Brain microvascular endothelial cell (primary cell): ENCODE measurements around the gene SESTD1.

Experiments
- DNase-seq: peaks from one replicate; pipeline ENCODE4 v3.0.0-alpha.2; 2020
- H3K27ac ChIP-seq: fragments of 250-450 bp; sonication (Bioruptor Pico); 2 replicates; pipeline ENCODE4 v1.5.1; 2020; ENCODE audit warnings: mild to moderate bottlenecking, moderate library complexity
- H3K27me3 ChIP-seq: fragments of 250-450 bp; sonication (Bioruptor Pico); replicated peaks from 2 replicates; pipeline ENCODE4 v1.5.1; 2020; ENCODE audit warnings: mild to moderate bottlenecking
- H3K36me3 ChIP-seq: fragments of 250-450 bp; sonication (Bioruptor Pico); replicated peaks from 2 replicates; pipeline ENCODE4 v1.5.1; 2020; ENCODE audit warnings: mild to moderate bottlenecking
- H3K4me3 ChIP-seq: 2 replicates; pipeline ENCODE4 v1.5.1; 2011; ENCODE audit warnings: low read depth, mild to moderate bottlenecking, control low read depth, low read length, moderate library complexity
- in situ Hi-C: cut with HindIII; loops from 2 replicates; pipeline ENCODE4 v1.10.0; 2017; ENCODE audit warnings: low sequenced_read_pairs, low pct_ligation_motif_present
- TF ChIP-seq, protein P1 (sequence below): IDR thresholded peaks from 2 replicates; pipeline ENCODE4 v1.5.1; 2011; ENCODE audit warnings: low read depth, mild to moderate bottlenecking, moderate library complexity, low read length, control low read depth, inconsistent platforms; ENCODE audit errors: missing control alignments

The SESTD1 gene

DNA sequence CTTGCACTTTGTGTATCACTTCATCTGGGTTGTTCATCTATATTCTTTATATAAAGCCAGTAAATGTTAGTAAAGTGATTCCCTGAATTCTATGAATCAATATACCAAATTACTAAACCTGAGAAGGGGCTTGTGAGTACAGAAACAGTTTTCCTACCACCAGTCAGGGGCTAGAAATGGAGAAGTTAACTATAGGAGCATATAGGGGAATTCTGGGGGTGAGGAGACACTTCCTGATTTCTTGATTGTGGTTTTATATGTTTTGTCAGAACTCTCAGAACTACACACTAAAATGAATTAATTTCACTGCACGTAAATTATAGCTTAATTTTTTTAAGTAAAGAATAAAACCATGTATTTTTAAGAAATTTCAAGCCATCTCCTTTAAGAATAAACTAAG is 93.7 kb downstream of the SESTD1 start:
- no peak overlapping the region for H3K4me3 ChIP-seq

DNA sequence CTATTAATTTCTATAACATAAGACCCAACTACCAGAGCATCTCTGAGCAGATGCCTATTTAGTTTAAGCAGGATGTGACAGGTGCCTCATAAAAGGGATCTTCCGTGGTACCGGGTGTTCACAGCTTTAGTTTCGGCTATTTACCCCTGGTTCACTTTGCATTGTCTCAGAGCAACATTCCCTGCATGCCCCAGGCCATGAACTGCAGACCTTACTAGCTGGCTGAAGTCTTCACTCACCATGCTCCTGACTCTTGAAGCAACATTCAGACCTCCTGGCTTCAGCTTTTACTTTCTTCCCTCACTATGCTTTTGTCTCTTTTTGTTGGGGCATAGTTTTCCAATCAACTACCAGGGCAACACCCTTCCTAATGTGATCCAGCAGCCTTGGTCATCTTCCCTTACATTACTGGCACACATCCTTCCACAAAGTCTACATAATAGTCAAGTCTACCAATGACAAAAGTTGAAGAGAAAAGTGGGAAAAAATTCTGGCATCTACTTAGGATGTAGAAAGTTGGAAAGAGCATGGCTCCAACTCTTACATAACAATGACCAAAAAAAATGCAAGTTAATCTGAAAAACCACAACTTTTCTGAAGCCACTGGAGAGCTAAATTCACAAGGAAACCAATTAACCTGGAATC is 99.2 kb downstream of the SESTD1 start:
- no peaks in the 10 kb centered on the region for H3K36me3 ChIP-seq
- TF ChIP-seq, protein P1, sequence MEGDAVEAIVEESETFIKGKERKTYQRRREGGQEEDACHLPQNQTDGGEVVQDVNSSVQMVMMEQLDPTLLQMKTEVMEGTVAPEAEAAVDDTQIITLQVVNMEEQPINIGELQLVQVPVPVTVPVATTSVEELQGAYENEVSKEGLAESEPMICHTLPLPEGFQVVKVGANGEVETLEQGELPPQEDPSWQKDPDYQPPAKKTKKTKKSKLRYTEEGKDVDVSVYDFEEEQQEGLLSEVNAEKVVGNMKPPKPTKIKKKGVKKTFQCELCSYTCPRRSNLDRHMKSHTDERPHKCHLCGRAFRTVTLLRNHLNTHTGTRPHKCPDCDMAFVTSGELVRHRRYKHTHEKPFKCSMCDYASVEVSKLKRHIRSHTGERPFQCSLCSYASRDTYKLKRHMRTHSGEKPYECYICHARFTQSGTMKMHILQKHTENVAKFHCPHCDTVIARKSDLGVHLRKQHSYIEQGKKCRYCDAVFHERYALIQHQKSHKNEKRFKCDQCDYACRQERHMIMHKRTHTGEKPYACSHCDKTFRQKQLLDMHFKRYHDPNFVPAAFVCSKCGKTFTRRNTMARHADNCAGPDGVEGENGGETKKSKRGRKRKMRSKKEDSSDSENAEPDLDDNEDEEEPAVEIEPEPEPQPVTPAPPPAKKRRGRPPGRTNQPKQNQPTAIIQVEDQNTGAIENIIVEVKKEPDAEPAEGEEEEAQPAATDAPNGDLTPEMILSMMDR = no peak
- H3K27ac ChIP-seq = no peak overlapping the region
- H3K4me3 ChIP-seq = no peak overlapping the region
- DNase-seq = no peak
- in situ Hi-C loops = no loop called here
- H3K27me3 ChIP-seq = no peaks in the 10 kb centered on the region

More for the DNA sequence above, 93.7 kb downstream of the SESTD1 start:
- Histone ChIP-seq H3K36me3 (no peaks in the 10 kb centered on the region), H3K27ac (no peak overlapping the region), H3K27me3 (no peaks in the 10 kb centered on the region)
- in situ Hi-C loops = no loop called here
- no peak for DNase-seq
- TF ChIP-seq, protein P1 = no peak

GRCh38 chr2:179141206-179141605 is 123.4 kb downstream of the SESTD1 start:
- Histone ChIP-seq H3K4me3 (no peak overlapping the region), H3K27ac (no peak overlapping the region), H3K36me3 (peaks cover 11% of the 10 kb centered on the region), H3K27me3 (no peaks in the 10 kb centered on the region)
- DNase-seq = no peak
- TF ChIP-seq, protein P1 = no peak
- in situ Hi-C loops = no loop called here

DNA sequence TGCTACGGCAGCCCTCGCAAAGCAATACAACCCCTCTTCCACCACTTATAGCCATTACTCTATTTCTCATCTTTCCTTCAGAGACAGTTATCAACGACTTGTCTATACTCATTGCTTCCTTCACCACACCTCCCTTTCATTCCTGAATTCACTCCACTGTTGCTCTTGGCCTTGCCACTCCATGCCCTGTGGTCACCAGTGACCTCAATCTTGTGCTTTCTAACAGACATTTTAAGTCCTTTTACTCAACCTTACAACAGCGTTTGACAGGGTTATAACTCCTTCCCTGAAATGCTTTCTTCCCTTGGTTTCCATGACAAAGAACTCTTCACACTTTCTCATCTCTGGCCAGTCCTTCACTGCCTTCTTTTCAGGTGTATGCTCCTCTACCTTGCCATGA is 124.1 kb downstream of the SESTD1 start:
- DNase-seq = no peak
- peaks cover 11% of the 10 kb centered on the region for H3K36me3 ChIP-seq
- TF ChIP-seq, protein P1 = no peak
- no peak overlapping the region for H3K4me3 ChIP-seq
- no peaks in the 10 kb centered on the region for H3K27me3 ChIP-seq
- H3K27ac ChIP-seq = no peak overlapping the region
- in situ Hi-C loops = no loop called here

DNA sequence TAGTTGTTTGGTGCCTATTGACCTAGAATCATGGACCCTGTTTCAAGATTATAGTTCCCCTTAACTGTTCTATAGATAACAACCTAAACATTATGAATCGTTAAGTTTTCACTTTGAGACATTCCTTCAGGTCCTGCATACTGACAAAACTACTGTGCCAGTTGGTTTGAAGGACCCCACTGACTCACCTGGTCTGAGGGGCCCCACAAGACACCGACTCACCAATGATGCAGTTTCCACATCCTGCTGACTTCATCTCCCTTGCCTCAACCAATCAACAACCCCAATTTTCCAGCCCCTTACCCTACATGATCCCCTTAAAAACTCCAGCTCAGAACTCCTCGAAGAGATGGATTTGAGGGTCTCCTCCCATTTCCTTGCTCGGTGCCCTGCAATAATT is 125.1 kb downstream of the SESTD1 start:
- H3K27me3 ChIP-seq = no peaks in the 10 kb centered on the region
- no peak overlapping the region for H3K4me3 ChIP-seq
- in situ Hi-C loops = no loop called here
- no peak for DNase-seq
- peaks cover 11% of the 10 kb centered on the region for H3K36me3 ChIP-seq
- TF ChIP-seq, protein P1 = no peak
- no peak overlapping the region for H3K27ac ChIP-seq

GRCh38 chr2:179137200-179137759 is 127.4 kb downstream of the SESTD1 start:
- in situ Hi-C loops = no loop called here
- Histone ChIP-seq H3K27me3 (no peaks in the 10 kb centered on the region), H3K36me3 (peaks cover 11% of the 10 kb centered on the region), H3K4me3 (no peak overlapping the region), H3K27ac (no peak overlapping the region)
- no peak for DNase-seq
- TF ChIP-seq, protein P1 = no peak
